Measurements from ENCODE around the gene FOXL3.

Gene FOXL3

GRCh38 chr7:252981-253380 is 37.0 kb upstream of the FOXL3 start:
- H3K27me3 ChIP-seq (replicated peaks; ENCODE audit: control insufficient read depth, insufficient read depth, low read length) = no peaks in the 10 kb centered on the region
- H3K4me3 ChIP-seq (replicated peaks; ENCODE audit: low read depth, low read length) = no peak overlapping the region
- no peak for DNase-seq (ENCODE audit: extremely low read depth, insufficient read length)
- no peaks in the 10 kb centered on the region for H3K36me3 ChIP-seq (ENCODE audit: control insufficient read depth, insufficient read depth, low read length)
- no peak for TF ChIP-seq CTCF (IDR thresholded peaks at IDR 0.05; ENCODE audit: insufficient read depth, low read length, poor library complexity, severe bottlenecking)

GRCh38 chr7:253581-254336 is 36.2 kb upstream of the FOXL3 start:
- no peaks in the 10 kb centered on the region for H3K36me3 ChIP-seq (ENCODE audit: control insufficient read depth, insufficient read depth, low read length)
- H3K27me3 ChIP-seq (replicated peaks; ENCODE audit: control insufficient read depth, insufficient read depth, low read length) = no peaks in the 10 kb centered on the region
- no peak overlapping the region for H3K4me3 ChIP-seq (replicated peaks; ENCODE audit: low read depth, low read length)
- DNase-seq (ENCODE audit: extremely low read depth, insufficient read length) = no peak
- TF ChIP-seq CTCF (IDR thresholded peaks at IDR 0.05; ENCODE audit: insufficient read depth, low read length, poor library complexity, severe bottlenecking) = no peak

GRCh38 chr7:254337-255037 is 35.5 kb upstream of the FOXL3 start:
- no peak for TF ChIP-seq CTCF (IDR thresholded peaks at IDR 0.05; ENCODE audit: insufficient read depth, low read length, poor library complexity, severe bottlenecking)

DNA sequence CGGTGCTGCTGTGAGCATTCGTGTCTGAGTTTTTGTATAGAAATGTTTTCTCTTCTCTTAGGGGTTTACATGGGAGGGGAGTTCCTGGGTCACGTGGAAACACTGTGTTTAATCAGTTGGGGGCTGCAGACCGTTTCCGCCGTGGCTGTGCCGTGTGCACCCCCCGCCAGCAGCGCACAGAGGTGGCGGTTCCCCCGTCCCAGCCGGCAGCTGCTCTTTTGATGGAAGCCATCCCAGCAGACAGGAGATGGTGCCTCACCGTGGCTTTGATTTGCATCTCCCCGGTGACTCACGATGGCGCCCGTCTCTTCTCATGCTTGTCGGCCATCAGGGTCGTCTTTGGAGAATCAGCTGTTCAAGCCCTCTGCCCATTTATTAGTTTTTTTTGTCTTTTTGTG is 34.9 kb upstream of the FOXL3 start:
- Histone ChIP-seq H3K27me3 (replicated peaks; ENCODE audit: control insufficient read depth, insufficient read depth, low read length) (no peaks in the 10 kb centered on the region), H3K36me3 (ENCODE audit: control insufficient read depth, insufficient read depth, low read length) (no peaks in the 10 kb centered on the region), H3K4me3 (replicated peaks; ENCODE audit: low read depth, low read length) (no peak overlapping the region)
- no peak for DNase-seq (ENCODE audit: extremely low read depth, insufficient read length)
- no peak for TF ChIP-seq CTCF (IDR thresholded peaks at IDR 0.05; ENCODE audit: insufficient read depth, low read length, poor library complexity, severe bottlenecking)

More at GRCh38 chr7:254337-255037, 35.5 kb upstream of the FOXL3 start:
- DNase-seq (ENCODE audit: extremely low read depth, insufficient read length) = no peak
- Histone ChIP-seq H3K4me3 (replicated peaks; ENCODE audit: low read depth, low read length) (no peak overlapping the region), H3K27me3 (replicated peaks; ENCODE audit: control insufficient read depth, insufficient read depth, low read length) (no peaks in the 10 kb centered on the region), H3K36me3 (ENCODE audit: control insufficient read depth, insufficient read depth, low read length) (no peaks in the 10 kb centered on the region)

- no peak for DNase-seq (ENCODE audit: extremely low read depth, insufficient read length)
- Histone ChIP-seq H3K4me3 (replicated peaks; ENCODE audit: low read depth, low read length) (no peak overlapping the region), H3K27me3 (replicated peaks; ENCODE audit: control insufficient read depth, insufficient read depth, low read length) (no peaks in the 10 kb centered on the region), H3K36me3 (ENCODE audit: control insufficient read depth, insufficient read depth, low read length) (no peaks in the 10 kb centered on the region)
- TF ChIP-seq CTCF (IDR thresholded peaks at IDR 0.05; ENCODE audit: insufficient read depth, low read length, poor library complexity, severe bottlenecking) = no peak
Observed at GRCh38 chr7:255721-256361, 34.1 kb upstream of the FOXL3 start.

Measured in GM06990 (cell line).